CD4-positive, alpha-beta T cell treated with Interleukin-2 at 100 ng/mL for 4 hours (primary cell): ENCODE measurements around the gene ABHD5.
A peak's percentile ranks its signal among the peaks of the same experiment; 100 is the strongest.

Experiments
- DNase-seq: peaks from one replicate; pipeline ENCODE4 v3.0.0-alpha.2; 2020; ENCODE audit warnings: low spot score

Gene ABHD5

DNA sequence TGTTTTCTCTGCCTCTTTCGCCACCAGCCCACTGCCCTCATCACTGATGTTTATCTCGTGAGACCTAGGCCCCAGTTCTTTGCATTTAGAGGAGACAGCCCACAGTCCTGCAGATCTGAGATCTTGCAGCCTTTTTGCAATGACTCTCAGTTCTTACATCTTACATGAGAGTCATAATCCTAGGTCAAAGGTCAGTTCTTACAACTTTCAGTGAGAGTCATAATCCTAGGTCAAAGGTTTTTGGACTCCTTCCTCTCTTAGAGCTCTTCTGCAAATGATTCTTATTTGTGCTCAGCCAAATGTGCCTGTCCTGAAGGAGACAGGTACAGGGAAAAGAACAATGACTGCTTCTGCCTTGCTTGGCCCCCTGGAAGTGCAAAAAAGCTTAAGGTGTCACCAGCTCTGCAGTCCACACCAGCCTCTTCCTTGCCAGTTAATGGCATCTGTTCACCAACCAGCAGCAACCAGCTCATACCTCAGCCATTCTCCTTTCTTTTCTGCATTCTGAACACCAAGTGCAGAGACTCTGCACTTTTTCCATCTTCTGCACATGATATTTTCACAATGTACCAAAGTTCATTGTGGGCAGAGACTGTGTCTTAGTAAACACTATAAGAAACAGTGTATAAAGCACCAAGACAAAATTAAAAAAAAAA, 67.1 kb downstream of the ABHD5 start:
- DNase-seq = no peak

DNA sequence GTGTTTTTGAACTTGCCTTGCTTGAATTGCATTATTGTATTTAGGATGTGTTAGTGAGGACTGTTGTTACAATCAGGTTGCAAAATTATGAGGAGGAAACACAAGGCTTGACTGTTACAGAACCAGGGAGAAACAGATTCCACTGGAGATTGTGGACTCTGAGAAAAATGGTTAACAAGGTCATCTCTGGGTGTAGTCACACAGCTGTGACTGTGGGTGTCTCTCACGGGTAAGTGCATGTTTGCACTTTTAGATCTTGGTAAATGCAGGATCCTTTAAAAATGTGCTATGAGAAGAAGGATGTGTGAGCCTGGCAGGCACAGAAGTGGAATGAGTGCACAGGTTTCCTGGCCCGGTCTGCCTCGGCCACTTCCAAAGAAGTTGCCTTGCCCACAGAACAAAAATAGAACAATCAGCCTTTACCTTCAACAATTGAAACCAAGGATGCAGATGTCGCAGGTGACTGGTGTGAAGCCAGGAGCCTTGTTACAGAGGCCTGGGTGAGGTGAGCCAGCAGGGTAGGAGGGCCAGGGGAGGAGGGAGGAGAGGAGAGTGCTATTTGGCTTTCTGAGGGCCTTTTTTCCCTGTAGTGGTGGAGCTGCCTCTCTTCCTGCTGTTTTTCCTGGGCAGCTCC, 68.0 kb downstream of the ABHD5 start:
- no peak for DNase-seq

GRCh38 chr3:43759297-43759782, 68.6 kb downstream of the ABHD5 start:
- DNase-seq = peak; percentile 10

DNA sequence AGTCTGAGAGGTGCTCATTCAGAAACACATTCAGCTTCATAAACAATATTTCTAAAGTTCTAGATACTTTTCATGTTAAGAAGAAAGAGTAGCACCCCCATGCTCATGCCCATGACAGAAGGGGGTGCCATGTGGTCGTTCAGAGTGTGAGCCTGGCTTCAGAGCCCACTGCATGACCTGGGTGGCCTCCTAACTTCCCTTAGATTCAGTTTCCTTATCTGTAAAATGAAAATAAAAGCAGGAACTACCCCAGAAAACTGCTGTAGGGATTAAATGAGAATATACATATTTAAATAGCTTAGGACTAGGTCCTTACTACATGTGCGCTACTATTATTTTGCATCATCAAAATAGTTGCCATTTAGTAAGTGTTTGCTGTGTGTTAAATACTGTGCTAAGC, 69.2 kb downstream of the ABHD5 start:
- no peak for DNase-seq

- no peak for DNase-seq
Observed at GRCh38 chr3:43760938-43761337, 70.2 kb downstream of the ABHD5 start.

DNA sequence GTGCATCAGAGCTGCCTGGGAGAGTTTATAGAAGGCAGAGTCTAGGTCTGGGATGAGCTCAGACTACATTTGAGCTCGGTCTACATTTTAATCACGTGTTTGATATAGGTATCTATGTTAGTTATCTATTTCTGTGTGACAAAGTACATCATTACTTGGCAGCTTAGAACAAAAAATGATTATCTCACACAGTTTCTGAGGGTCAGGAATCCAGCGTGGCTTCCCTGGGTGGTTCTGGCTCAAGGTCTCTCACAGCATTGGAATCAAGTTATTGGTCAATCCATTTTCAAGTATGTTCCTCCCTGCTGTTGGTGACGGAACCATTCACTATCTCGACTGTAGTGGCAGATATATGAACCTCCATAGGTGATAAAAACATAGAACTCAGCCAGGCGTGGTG, 71.7 kb downstream of the ABHD5 start:
- DNase-seq = no peak

- DNase-seq = no peak
Observed at GRCh38 chr3:43764056-43764455, 73.3 kb downstream of the ABHD5 start.

- no peak for DNase-seq
Observed at GRCh38 chr3:43764471-43764870, 73.7 kb downstream of the ABHD5 start.

- DNase-seq = no peak
Observed at GRCh38 chr3:43765521-43765971, 74.8 kb downstream of the ABHD5 start.

GRCh38 chr3:43766672-43767465, 76.1 kb downstream of the ABHD5 start:
- no peak for DNase-seq

DNA sequence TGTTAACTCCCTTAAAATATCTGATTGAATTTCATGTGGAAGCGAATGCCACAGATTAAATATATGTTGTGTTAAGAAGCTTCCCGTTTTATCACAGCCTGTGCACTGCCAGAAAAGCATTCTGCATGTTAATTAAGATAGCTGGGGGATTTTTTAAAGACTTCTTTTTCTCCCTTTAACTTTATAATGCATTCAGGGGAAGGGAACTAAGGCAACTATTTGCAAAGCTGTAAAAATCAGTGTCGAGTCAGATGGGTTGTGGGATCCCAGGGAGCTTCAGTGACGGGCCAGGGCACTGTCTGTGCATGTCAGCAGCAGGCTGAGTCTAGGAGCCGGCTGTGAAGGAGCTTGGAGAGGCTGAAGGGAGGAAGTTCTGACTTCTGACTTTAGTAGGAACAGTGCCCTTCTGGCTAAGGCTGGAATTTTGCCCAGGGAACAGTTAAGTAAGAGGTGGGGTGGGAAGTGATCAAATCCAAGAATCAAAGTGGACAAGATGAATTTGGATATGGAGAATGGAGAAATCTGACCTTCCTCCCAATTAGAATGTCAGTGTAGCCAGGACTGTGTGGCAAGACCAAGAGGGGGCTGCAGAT, 77.7 kb downstream of the ABHD5 start:
- DNase-seq = no peak

DNA sequence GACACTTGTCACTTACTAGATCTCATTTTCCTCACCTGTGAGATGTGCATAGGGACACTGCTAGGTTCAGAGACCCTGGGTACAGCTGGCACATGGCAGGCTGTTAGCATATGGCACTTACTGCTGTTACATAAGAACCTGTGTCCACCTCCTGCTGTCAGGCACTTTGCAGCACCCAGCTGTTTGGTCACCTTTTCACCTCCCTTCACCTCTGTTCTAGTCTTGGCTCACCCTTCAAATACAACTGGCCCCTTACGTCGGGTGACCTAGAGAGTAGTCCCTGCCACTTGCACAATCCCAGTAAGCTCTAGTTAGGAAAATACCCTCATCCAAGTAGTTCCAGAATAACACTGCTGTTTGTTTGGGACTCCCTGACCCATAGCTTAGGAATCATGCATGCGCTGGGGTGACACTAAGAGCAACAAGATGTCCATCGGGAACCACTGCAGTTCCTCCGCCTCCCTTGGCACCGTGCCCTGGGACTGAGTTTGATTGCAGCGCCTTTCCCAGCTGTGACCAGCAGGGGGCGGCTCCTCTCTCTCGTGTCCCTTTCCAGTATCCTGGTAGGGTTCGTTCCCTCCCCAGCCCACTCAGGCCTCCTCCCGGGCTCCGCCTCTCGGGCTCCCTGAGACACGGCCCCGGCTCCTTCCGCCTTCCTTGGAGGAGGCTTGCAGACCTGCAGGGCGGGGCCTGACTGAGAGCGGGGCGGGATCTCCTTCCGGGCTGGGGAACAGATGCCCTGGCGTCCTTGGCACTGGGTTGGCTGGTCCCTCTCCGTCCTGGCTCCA, 78.6 kb downstream of the ABHD5 start:
- DNase-seq = peak; percentile 69

DNA sequence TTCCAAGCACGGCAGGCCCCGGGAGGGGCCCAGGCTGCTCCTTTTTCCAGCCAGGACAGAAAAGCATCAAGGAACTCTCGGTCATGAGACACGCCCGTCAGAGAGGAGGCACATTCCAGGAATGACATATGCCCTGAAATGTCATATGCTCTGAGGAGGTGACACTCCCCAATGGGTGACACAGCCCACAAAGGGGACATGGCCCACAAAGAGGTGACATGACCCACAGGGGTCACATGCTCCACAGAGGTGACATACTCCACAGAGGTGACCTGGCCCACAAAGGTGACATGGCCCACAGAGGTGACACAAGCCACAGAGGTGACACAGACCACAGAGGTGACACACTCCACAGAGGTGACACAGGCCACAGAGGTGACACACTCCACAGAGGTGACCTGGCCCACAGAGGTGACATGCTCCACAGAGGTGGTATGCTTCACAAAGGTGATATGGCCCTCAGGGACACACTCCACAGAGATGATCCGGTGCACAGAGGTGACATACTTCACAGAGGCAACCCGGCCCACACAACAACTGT, 79.2 kb downstream of the ABHD5 start:
- DNase-seq = peak; percentile 56

DNA sequence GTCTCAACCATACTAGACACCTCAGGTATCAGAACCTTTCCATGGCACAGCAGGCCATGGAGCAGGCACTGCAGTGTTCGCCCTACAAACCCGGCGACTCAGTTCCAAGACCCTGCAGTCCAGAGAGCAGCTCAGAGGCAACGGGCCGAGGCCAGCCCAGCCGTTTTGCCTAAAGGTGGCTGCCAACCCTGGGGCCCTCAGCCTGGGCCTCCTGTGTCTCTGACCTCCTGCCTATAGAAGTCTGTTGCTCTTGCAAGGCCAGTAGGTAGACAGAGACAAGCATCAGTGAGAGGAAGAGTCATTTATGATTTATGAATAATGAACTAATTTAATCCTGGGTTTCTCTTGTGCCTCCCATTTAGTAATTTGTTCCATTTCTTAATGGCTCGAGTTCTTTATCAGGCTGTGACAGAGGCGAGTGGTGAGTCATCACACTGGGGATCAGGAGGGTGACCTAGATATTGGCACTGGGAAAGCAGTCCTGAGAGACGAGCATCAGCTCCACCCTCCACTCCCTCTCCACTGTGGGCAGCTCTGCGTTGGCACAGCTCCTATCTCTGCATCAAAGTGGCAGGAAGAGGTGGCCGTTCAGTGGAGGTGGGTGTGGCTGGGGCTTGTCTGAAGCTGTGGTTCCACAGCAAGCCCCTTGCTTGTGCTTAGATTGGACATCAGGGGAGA, 79.8 kb downstream of the ABHD5 start:
- peak; percentile 26 for DNase-seq

DNA sequence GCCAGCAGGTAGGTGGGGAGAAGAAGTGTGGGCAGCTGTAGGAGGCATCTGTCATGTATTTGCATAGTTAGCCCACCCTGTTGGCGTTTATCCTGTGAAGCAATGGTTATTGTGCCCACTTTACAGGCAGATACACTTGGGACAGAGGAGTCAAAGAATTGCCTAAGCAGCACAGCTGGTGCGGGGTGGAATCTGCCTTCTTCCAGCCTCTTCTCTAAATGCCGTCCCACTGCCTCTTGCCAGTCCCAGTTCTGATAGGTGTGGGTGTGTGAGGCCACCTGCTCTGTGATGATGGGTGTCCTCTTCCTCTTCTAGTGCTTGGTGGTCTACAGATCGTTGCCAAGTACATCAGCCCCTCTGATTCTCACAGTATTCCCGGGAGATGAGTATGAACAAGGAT, 80.9 kb downstream of the ABHD5 start:
- no peak for DNase-seq

GRCh38 chr3:43773273-43774094, 82.7 kb downstream of the ABHD5 start:
- DNase-seq = no peak

GRCh38 chr3:43774799-43775198, 84.1 kb downstream of the ABHD5 start:
- DNase-seq = no peak

- DNase-seq = no peak
Observed at GRCh38 chr3:43776101-43776500, 85.4 kb downstream of the ABHD5 start.

DNA sequence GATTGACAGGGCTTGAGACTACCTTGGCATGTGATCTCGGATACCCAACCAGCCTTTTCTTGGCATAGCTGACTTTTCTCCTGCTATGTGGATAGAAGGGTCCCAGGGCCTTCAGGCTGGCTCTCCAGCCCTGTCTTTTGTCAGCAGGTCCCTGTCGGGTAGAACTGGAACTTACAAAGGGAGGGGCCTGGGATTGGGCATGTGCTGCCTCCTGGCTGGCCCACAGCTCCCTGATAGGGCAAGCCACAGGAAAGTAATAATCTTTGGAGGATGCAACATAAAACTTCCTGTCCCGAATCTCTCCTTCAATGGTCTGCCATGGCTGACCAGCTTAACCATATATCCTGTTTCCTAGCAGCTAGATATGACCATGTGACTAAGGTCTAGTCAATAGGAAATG, 89.1 kb downstream of the ABHD5 start:
- DNase-seq = no peak

DNA sequence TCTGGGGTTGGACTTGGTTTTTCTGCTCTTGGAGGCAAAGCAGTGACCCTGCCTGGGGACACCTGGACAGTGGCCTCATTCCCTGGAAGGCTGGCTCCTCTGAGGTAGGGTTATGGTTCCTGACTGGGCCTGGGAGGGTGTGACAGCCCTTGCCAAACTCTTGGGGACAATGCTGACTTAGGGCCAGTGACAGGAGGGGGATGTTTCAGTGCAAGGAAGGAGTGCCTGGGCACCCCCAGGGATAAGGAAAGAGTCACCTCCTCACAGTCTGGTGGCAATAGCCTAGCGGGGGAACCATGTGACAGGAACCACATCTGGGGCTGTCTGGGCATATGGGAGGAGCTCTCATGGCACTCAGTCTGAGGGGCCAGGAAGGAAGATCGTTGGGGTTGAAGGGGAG, 91.8 kb downstream of the ABHD5 start:
- no peak for DNase-seq
